ENCODE results near the gene SLC66A2.

GRCh38 chr18:79889569-79889968, 61.9 kb downstream of the SLC66A2 start:
- TF ChIP-seq CTCF (conservative IDR thresholded peaks at IDR 0.05 in 1 of 2, IDR thresholded peaks at IDR 0.05 in 1 of 2; ENCODE audit: extremely low read depth in 1 of 2, insufficient read depth in 1 of 2, low read depth in 1 of 2, low read length in 2 of 2) (no peak), EZH2 (IDR thresholded peaks at IDR 0.05; ENCODE audit: borderline replicate concordance, low read length) (no peak)
